GM23248 (cell line): ENCODE measurements around the gene NKAIN4.

Experiments used
- EZH2 ChIP-seq: fragments of 200-600 bp; sonication (generic); IDR thresholded peaks from 2 replicates; pipeline ENCODE4 v1.6.1; 2018; ENCODE audit warnings: antibody characterized with exemption, mild to moderate bottlenecking; ENCODE audit not compliant: insufficient read depth, poor library complexity, severe bottlenecking
- EZH2phosphoT487 ChIP-seq: fragments of 200-600 bp; sonication (generic); IDR thresholded peaks from 2 replicates; pipeline ENCODE4 v1.6.1; 2018; ENCODE audit warnings: antibody characterized with exemption, moderate library complexity, mild to moderate bottlenecking, low read depth; ENCODE audit not compliant: insufficient read depth

- TF ChIP-seq EZH2phosphoT487 (no peak), EZH2 (no peak)
These were observed 2.0 kb downstream of the NKAIN4 start for GRCh38 chr20:63252284-63252711.
